OCI-M1 (cell line): ENCODE measurements around the gene SLC13A5.

Source experiments
- DNase-seq: peaks from one replicate; lab custom pipeline; 2025; lab: John Stamatoyannopoulos, UW

Gene SLC13A5

DNA sequence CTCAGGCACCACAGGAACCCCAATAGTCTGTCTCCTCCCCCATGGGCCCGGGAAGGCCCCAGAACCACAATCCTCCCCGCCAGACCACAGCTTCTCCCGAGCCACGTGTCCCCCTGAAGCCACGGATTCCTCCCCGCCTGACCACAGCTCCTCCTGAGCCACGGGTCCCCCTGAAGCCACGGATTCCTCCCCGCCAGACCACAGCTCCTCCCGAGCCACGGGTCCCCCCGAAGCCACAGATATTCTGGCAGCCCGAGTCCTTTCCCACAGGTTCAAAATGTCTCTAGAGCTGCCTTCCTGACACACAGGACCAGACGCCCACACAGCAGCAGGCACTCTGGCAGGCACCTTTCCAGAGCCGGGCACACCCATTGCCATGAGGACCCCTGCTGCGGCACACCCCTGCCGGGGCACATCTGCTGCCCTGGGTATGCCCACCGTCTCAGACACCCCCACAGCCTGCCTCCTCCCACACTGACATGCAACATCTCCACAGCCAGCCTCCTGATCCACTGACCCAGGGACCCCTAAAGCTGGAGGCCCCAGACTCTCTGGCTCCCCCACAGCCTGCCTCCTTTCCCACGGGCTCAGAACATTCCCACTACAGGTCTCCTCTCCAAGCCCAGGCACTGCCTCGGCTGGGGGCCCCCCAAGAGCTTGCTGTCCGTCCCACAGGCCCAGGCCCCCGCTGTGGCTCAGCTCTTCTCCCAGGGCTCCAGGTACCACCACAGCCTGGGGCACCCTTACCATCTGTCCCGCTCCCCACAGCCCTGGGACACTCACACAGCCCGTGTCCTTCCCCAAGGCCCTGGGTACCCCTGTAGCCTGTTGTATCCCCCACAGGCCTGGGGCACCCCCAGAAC is 74.9 kb downstream of the SLC13A5 start:
- DNase-seq, result no peak

DNA sequence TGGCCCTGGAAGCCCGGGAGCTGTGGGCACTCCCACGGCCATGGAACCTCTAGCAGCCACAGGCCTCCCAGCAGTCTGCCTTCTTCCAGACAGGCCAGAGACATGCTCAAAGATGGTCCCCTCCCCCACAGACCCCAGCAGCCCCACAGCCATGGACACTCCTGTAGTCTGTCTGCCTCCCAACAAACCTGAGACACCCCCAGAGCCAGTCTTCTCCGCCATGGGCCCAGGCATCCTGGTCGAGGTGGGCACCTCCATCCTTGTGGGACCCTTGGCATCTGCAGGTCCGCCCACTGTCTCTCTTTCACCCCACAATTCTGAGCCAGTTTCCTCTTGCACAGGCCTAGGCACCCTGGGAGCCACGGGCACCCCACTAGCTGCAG is 75.7 kb downstream of the SLC13A5 start:
- no peak for DNase-seq

DNA sequence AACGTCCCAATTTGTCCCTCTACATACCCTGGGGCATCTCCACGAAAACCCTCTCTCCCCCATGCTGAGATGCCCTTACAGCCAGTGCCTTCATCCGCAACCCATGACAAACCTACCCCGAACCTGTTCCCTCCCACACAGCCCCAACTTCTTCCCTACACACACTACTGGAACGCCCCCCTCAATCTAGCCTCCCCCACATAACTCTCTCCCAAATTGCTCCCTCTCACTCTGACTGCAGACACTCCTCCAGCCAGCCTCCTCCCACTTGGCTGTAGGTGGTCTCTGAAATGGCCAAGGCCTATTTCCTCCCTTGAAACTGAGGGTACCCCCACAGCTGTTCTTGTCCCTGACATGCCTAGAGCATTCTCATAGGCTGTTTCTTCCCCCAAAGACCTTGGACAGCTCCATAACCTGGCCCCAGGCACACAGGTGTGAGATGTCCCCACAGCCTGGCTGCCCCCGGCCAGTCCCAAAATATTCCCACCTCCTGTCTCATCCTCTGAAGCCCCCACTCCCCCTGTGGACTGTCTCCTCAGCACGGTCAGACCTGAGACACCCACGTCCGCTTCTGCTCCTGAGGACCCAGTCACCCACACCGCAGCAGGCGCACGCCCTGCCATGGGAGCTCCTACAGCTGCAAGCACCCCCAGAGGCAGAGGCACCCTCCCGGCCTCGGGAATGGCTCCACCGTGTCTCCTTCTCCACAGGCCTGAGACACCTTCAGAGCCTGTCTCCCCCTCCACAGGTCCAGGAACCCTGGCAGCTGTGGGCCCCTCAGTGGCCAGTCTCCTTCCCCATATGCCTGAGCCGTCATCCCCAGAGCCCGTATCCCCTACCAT is 76.3 kb downstream of the SLC13A5 start:
- no peak for DNase-seq

DNA sequence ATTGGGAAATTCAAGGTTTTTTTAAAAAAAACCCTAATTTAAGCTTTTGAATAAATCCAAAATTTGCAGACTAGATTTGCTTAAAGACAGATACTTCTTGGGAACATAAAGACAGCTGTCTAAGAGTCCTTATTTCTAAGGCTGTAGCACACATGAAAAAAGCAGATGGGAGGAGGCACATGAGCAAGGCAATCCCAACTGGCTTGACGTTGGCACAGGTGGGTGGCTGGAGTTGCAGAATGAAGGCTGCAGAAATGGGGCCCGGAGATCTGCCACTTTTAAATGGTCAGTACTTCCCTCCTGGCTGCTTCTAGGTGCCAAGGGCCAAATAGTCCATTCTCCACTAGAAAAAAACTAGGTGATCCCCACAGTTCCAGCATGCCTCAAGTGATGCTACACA is 77.1 kb downstream of the SLC13A5 start:
- no peak for DNase-seq
